D341Med (cell line): ENCODE measurements around the gene TELO2.

Experiments used
- DNase-seq: peaks from one replicate; pipeline ENCODE4 v3.0.0; 2012; ENCODE audit warnings: low spot score

Gene TELO2

DNA sequence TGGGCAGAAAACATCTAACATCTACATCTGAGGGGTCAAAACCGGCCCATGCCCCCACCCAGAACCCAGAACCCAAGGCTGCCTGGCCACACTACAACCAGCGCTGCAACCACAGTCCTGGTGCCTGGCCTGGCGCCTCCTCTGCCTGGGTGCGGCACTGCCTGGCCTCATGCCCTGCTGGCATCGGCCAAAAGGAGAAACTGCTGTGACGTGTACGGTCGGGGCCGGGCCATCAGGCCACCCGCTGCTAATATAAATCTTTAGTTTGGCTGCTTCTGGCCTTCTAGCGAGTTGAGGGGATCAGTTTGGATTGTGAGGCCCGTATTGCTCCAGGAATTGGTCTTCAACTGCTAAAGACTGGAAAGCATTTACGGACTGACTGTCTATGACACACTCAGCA is 63.1 kb downstream of the TELO2 start:
- no peak for DNase-seq

DNA sequence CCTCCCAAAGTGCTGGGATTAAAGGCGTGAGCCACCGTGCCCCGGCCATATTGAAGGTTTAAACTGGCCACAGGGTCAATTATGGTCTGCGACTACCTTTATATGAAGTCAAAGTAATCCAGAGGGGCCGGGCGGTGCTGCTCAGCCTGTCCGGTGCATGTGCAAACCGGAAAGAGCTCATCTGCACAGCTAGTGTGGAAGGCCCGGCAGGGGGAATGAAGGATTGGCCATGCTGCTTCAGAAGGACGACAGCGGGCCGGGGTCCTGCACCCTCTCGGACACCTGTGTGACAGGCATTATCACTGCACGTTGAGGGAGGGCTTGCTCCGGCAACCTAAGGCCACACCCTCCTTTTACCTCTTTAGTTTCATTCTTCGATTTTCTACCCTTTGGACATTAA is 63.9 kb downstream of the TELO2 start:
- DNase-seq: no peak

GRCh38 chr16:1557576-1557975 is 64.4 kb downstream of the TELO2 start:
- no peak for DNase-seq

DNA sequence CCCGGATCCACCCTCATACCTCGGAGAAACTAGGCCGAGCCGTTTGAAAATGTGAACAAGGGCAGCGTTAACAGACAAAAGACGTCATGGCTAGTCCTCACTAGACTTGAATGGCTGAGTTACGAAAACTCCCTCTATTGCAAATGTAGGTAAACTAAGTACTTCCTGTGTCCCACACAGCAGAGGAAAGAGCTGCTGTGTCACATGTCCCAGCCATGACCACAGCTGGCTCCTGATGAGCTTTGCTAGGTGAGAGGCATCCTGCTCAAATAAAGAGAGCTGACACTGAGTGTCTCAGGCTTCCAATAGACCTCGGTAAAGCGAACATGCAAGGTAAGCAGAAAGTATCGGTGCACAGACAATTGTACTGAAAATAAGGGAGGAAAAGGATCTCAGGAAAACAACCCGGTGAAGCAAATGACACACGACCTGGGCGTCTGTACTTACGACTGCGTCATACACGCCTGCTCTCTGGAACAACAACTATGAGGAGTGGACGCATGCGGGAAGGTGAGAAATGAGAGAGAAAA is 66.4 kb downstream of the TELO2 start:
- no peak for DNase-seq
